HEK293 (cell line): ENCODE measurements around the gene MDP1.

ENCODE experiments used
- HOXA7 ChIP-seq: sonication (generic); formaldehyde crosslinking; IDR thresholded peaks from 2 replicates; pipeline ENCODE4 v1.8.1; 2022; ENCODE audit warnings: missing genetic modification reagents, borderline replicate concordance
- HOXC10 ChIP-seq: sonication (generic); formaldehyde crosslinking; IDR thresholded peaks from 2 replicates; pipeline ENCODE4 v1.8.1; 2023; ENCODE audit warnings: mild to moderate bottlenecking, missing genetic modification reagents
- KLF1 ChIP-seq: fragments of 450-650 bp; formaldehyde crosslinking; IDR thresholded peaks from 2 replicates; pipeline ENCODE4 v1.5.1; 2016; ENCODE audit warnings: missing biosample characterization, missing genetic modification characterization
- OSR2 ChIP-seq: fragments of 450-650 bp; formaldehyde crosslinking; IDR thresholded peaks from 2 replicates; pipeline ENCODE4 v1.5.1; 2016; ENCODE audit warnings: missing biosample characterization, missing genetic modification characterization
- PRDM1 ChIP-seq: fragments of 450-650 bp; formaldehyde crosslinking; IDR thresholded peaks from 2 replicates; pipeline ENCODE4; 2016; ENCODE audit warnings: missing biosample characterization, missing genetic modification characterization
- YY1 ChIP-seq: fragments of 450-650 bp; formaldehyde crosslinking; IDR thresholded peaks from 2 replicates; pipeline ENCODE4 v1.5.1; 2018; ENCODE audit warnings: missing biosample characterization, missing genetic modification characterization
- ZBTB7A ChIP-seq: fragments of 450-650 bp; formaldehyde crosslinking; IDR thresholded peaks from 2 replicates; pipeline ENCODE4 v1.5.1; 2016; ENCODE audit warnings: low read depth, missing biosample characterization, missing genetic modification characterization
- ZEB2 ChIP-seq: fragments of 450-650 bp; formaldehyde crosslinking; IDR thresholded peaks from 2 replicates; pipeline ENCODE4 v1.5.1; 2016; ENCODE audit warnings: missing biosample characterization, missing genetic modification characterization
- ZFP69B ChIP-seq: fragments of 450-650 bp; formaldehyde crosslinking; IDR thresholded peaks from 2 replicates; pipeline ENCODE4 v1.5.1; 2016; ENCODE audit warnings: missing biosample characterization, missing genetic modification characterization
- ZNF248 ChIP-seq: fragments of 450-650 bp; formaldehyde crosslinking; IDR thresholded peaks from 2 replicates; pipeline ENCODE4 v1.5.1; 2017; ENCODE audit warnings: missing biosample characterization, missing genetic modification characterization
- ZNF324 ChIP-seq: fragments of 450-650 bp; formaldehyde crosslinking; IDR thresholded peaks from 2 replicates; pipeline ENCODE4 v1.5.1; 2016; ENCODE audit warnings: missing biosample characterization, missing genetic modification characterization
- ZNF350 ChIP-seq: fragments of 450-650 bp; formaldehyde crosslinking; IDR thresholded peaks from 2 replicates; pipeline ENCODE4 v1.5.0; 2017; ENCODE audit warnings: missing biosample characterization, mild to moderate bottlenecking, missing genetic modification characterization
- ZNF354C ChIP-seq: fragments of 450-650 bp; formaldehyde crosslinking; IDR thresholded peaks from 2 replicates; pipeline ENCODE4 v1.5.1; 2016; ENCODE audit warnings: missing biosample characterization, missing genetic modification characterization, low read depth, borderline replicate concordance
- ZNF366 ChIP-seq: fragments of 450-650 bp; formaldehyde crosslinking; conservative IDR thresholded peaks from 2 replicates; pipeline ENCODE4 v1.5.1; 2016; ENCODE audit warnings: missing biosample characterization, missing genetic modification characterization
- ZNF416 ChIP-seq: fragments of 450-650 bp; formaldehyde crosslinking; IDR thresholded peaks from 2 replicates; pipeline ENCODE4 v1.5.1; 2016; ENCODE audit warnings: missing biosample characterization, missing genetic modification characterization
- ZNF473 ChIP-seq: fragments of 450-650 bp; formaldehyde crosslinking; IDR thresholded peaks from 2 replicates; pipeline ENCODE4 v1.5.1; 2017; ENCODE audit warnings: missing biosample characterization, missing genetic modification characterization
- ZNF560 ChIP-seq: fragments of 450-650 bp; formaldehyde crosslinking; IDR thresholded peaks from 2 replicates; pipeline ENCODE4 v1.5.1; 2017; ENCODE audit warnings: missing biosample characterization, missing genetic modification characterization, borderline replicate concordance
- ZNF585B ChIP-seq: fragments of 450-650 bp; formaldehyde crosslinking; IDR thresholded peaks from 2 replicates; pipeline ENCODE4 v1.5.1; 2016; ENCODE audit warnings: missing biosample characterization, missing genetic modification characterization
- ZNF610 ChIP-seq: fragments of 450-650 bp; formaldehyde crosslinking; IDR thresholded peaks from 2 replicates; pipeline ENCODE4 v1.5.1; 2016; ENCODE audit warnings: missing biosample characterization, missing genetic modification characterization, borderline replicate concordance
- ZNF777 ChIP-seq: fragments of 450-650 bp; formaldehyde crosslinking; IDR thresholded peaks from 2 replicates; pipeline ENCODE4 v1.5.1; 2017; ENCODE audit warnings: missing biosample characterization, missing genetic modification characterization, borderline replicate concordance
- ZNF830 ChIP-seq: fragments of 450-650 bp; IDR thresholded peaks from 2 replicates; pipeline ENCODE4 v1.5.0; 2018; ENCODE audit warnings: missing biosample characterization, missing genetic modification characterization, low read depth, mild to moderate bottlenecking, moderate library complexity
- ZSCAN30 ChIP-seq: fragments of 450-650 bp; IDR thresholded peaks from 2 replicates; pipeline ENCODE4 v1.5.1; 2018; ENCODE audit warnings: missing biosample characterization, mild to moderate bottlenecking, missing genetic modification characterization, moderate library complexity
- TF ChIP-seq, protein P1 (sequence below): fragments of 450-650 bp; formaldehyde crosslinking; IDR thresholded peaks from 2 replicates; pipeline ENCODE4 v1.5.1; 2016; ENCODE audit warnings: missing biosample characterization, missing genetic modification characterization, borderline replicate concordance
- TF ChIP-seq, protein P2 (sequence below): fragments of 450-650 bp; formaldehyde crosslinking; conservative IDR thresholded peaks from 2 replicates; pipeline ENCODE4 v1.5.1; 2016; ENCODE audit warnings: low read depth, missing biosample characterization, missing genetic modification characterization
- TF ChIP-seq, protein P3 (sequence below): fragments of 450-650 bp; formaldehyde crosslinking; IDR thresholded peaks from 2 replicates; pipeline ENCODE4 v1.5.1; 2017; ENCODE audit warnings: missing biosample characterization, mild to moderate bottlenecking, missing genetic modification characterization, moderate library complexity
- TF ChIP-seq, protein P4 (sequence below): fragments of 450-650 bp; formaldehyde crosslinking; IDR thresholded peaks from 2 replicates; pipeline ENCODE4; 2016; ENCODE audit warnings: missing biosample characterization, missing genetic modification characterization

MDP1 gene

DNA sequence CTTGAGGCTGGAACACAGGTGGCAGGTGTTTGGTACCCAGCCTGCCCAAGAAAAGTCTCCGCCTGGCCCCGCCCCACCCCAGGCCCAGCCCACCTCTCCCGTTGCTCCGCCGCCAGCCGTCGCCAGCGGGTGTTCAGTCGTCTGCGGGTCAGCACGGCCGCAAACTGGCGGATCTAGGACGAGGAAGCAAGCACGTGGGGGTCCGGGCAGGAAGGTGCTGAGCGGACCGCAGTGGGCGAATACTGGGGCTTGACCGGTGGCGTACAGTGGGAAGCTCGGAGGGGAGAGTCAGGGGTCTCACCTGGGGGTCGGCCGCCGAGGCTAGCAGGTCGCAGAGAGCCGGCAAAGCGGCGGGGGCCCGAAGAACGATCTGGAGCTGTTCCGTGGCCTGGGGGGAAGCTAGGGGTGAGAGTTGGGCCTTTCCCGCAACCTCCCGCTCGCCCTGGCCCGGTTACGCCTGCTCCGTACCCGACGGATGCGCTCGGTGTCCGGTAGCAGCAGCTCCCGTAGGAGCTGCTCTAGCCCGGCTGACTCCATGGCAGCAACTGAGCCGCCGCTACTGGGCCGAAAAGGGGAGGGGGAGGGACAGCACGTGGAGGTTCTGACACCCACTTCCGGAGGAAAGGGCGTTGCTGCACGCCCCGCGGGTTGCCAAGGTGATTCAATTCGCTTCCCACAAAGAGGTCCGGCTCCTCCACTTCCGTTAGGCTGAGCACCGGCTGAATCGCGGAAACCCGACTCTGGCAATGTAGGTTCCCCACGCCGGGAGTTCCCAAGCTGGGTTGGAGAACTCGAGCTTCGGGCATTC is 27.4 kb downstream of the MDP1 start, which contains the start of gene IPO4 (continued):
- TF ChIP-seq YY1 (tag by site-specific recombination), result peak; percentile 71; the same call in 1 of the 2 replicates
- TF ChIP-seq, protein P1, sequence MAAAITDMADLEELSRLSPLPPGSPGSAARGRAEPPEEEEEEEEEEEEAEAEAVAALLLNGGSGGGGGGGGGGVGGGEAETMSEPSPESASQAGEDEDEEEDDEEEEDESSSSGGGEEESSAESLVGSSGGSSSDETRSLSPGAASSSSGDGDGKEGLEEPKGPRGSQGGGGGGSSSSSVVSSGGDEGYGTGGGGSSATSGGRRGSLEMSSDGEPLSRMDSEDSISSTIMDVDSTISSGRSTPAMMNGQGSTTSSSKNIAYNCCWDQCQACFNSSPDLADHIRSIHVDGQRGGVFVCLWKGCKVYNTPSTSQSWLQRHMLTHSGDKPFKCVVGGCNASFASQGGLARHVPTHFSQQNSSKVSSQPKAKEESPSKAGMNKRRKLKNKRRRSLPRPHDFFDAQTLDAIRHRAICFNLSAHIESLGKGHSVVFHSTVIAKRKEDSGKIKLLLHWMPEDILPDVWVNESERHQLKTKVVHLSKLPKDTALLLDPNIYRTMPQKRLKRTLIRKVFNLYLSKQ (tag by site-specific recombination), result no peak
- TF ChIP-seq, protein P2, sequence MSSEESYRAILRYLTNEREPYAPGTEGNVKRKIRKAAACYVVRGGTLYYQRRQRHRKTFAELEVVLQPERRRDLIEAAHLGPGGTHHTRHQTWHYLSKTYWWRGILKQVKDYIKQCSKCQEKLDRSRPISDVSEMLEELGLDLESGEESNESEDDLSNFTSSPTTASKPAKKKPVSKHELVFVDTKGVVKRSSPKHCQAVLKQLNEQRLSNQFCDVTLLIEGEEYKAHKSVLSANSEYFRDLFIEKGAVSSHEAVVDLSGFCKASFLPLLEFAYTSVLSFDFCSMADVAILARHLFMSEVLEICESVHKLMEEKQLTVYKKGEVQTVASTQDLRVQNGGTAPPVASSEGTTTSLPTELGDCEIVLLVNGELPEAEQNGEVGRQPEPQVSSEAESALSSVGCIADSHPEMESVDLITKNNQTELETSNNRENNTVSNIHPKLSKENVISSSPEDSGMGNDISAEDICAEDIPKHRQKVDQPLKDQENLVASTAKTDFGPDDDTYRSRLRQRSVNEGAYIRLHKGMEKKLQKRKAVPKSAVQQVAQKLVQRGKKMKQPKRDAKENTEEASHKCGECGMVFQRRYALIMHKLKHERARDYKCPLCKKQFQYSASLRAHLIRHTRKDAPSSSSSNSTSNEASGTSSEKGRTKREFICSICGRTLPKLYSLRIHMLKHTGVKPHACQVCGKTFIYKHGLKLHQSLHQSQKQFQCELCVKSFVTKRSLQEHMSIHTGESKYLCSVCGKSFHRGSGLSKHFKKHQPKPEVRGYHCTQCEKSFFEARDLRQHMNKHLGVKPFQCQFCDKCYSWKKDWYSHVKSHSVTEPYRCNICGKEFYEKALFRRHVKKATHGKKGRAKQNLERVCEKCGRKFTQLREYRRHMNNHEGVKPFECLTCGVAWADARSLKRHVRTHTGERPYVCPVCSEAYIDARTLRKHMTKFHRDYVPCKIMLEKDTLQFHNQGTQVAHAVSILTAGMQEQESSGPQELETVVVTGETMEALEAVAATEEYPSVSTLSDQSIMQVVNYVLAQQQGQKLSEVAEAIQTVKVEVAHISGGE (tag by site-specific recombination), result peak; percentile 99
- TF ChIP-seq ZSCAN30 (tag by site-specific recombination), result peak; percentile 87
- no peak for TF ChIP-seq ZNF585B (tag by site-specific recombination)
- TF ChIP-seq PRDM1 (tag by site-specific recombination), result no peak
- TF ChIP-seq ZNF560 (tag by site-specific recombination), result no peak
- TF ChIP-seq, protein P3, sequence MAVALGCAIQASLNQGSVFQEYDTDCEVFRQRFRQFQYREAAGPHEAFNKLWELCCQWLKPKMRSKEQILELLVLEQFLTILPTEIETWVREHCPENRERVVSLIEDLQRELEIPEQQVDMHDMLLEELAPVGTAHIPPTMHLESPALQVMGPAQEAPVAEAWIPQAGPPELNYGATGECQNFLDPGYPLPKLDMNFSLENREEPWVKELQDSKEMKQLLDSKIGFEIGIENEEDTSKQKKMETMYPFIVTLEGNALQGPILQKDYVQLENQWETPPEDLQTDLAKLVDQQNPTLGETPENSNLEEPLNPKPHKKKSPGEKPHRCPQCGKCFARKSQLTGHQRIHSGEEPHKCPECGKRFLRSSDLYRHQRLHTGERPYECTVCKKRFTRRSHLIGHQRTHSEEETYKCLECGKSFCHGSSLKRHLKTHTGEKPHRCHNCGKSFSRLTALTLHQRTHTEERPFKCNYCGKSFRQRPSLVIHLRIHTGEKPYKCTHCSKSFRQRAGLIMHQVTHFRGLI, result no peak; the same call in 1 of the 2 replicates
- 0 out of 2 replicates have a peak, but pooled peaks have one; percentile 17 for TF ChIP-seq ZBTB7A
- peak; percentile 79 for TF ChIP-seq ZEB2
- TF ChIP-seq ZNF777 (tag by site-specific recombination), result no peak
- TF ChIP-seq OSR2 (tag by site-specific recombination), result peak; percentile 99
- TF ChIP-seq ZNF473, result no peak
- no peak for TF ChIP-seq HOXC10 (CRISPR knock-in tag)
- no peak for TF ChIP-seq ZNF248
- TF ChIP-seq HOXA7, result no peak
- TF ChIP-seq ZNF324 (tag by site-specific recombination), result peak; percentile 96
- TF ChIP-seq KLF1, result peak; percentile 94
- TF ChIP-seq, protein P4, sequence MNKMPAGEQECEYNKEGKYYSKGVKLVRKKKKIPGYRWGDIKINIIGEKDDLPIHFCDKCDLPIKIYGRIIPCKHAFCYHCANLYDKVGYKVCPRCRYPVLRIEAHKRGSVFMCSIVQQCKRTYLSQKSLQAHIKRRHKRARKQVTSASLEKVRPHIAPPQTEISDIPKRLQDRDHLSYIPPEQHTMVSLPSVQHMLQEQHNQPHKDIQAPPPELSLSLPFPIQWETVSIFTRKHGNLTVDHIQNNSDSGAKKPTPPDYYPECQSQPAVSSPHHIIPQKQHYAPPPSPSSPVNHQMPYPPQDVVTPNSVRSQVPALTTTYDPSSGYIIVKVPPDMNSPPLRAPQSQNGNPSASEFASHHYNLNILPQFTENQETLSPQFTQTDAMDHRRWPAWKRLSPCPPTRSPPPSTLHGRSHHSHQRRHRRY (tag by site-specific recombination), result no peak
- no peak for TF ChIP-seq ZNF366 (tag by site-specific recombination)
- peak; percentile 73; the same call in 1 of the 2 replicates for TF ChIP-seq ZFP69B (tag by site-specific recombination)
- peak; percentile 83; the same call in 1 of the 2 replicates for TF ChIP-seq ZNF610
- TF ChIP-seq ZNF350, result no peak
- TF ChIP-seq ZNF830 (tag by site-specific recombination), result no peak
- no peak for TF ChIP-seq ZNF416 (tag by site-specific recombination)
- TF ChIP-seq ZNF354C, result no peak
